Endothelial cell of umbilical vein (primary cell): Measurements from ENCODE around the gene PDE7B. TPM values are rescaled to one million over a fixed set of nuclear protein-coding genes. Genes with fewer than 3 reads are reported as not detected.

Experiments used
- BruUV-seq: library from RNA; stranded (reverse); fragments of 400-500 nt; replicated peaks from 2 replicates; lab custom pipeline; 2021; lab: Mats Ljungman, UMichigan
- CTCF ChIA-PET: fragments of 300-600, 350-600 bp; sonication (Branson Sonifier 250); formaldehyde crosslinking; loops from one replicate; lab custom pipeline; 2021; ENCODE audit warnings: antibody characterized with exemption, inconsistent platforms; lab: Charles Lee
- POLR2A ChIA-PET: fragments of 300-600, 350-600 bp; sonication (Branson Sonifier 250); formaldehyde crosslinking; loops from one replicate; lab custom pipeline; 2021; ENCODE audit warnings: antibody characterized with exemption, inconsistent platforms; lab: Charles Lee
- DNase-seq: peaks from one replicate; pipeline ENCODE4 v3.0.0-alpha.2; 2011; ENCODE audit warnings: low read depth, low spot score
- FAIRE-seq: peaks from 2 replicates; lab custom pipeline; 2011; peaks lifted over from hg19 to GRCh38; lab: Jason Lieb, UNC
- H2AFZ ChIP-seq: 2 replicates; pipeline ENCODE4 v1.6.0; 2012; ENCODE audit warnings: low read depth, low read length, control low read depth, inconsistent platforms
- H3K27ac ChIP-seq: 2 replicates; pipeline ENCODE4 v1.5.1; 2011; ENCODE audit warnings: low read depth, mild to moderate bottlenecking, control low read depth, low read length, moderate library complexity; ENCODE audit not compliant: insufficient read depth
- H3K27me3 ChIP-seq, 2 experiments: 2 replicates each; pipeline versions ENCODE4 v1.6.0 to v1.6.1; 2011; ENCODE audit warnings: low read length in 2 of 2, mixed read lengths in 1 of 2; ENCODE audit not compliant: control insufficient read depth in 2 of 2, insufficient read depth in 2 of 2
- H3K36me3 ChIP-seq, 2 experiments: 2 replicates in 1 of 2; 3 replicates in 1 of 2; pipeline ENCODE4 v1.5.1; 2011; ENCODE audit warnings: low read length in 2 of 2, mild to moderate bottlenecking in 1 of 2, moderate library complexity in 1 of 2; ENCODE audit not compliant: control insufficient read depth in 2 of 2, insufficient read depth in 2 of 2; ENCODE audit errors: extremely low read depth in 1 of 2
- H3K4me1 ChIP-seq: 3 replicates; pipeline ENCODE4 v1.5.1; 2011; ENCODE audit warnings: mild to moderate bottlenecking, low read length; ENCODE audit not compliant: control insufficient read depth, insufficient read depth; ENCODE audit errors: extremely low read depth
- H3K4me2 ChIP-seq: 2 replicates; pipeline ENCODE4 v1.6.1; 2011; ENCODE audit warnings: low read length, control low read depth, mixed read lengths; ENCODE audit not compliant: insufficient read depth
- H3K4me3 ChIP-seq, 3 experiments: fragments of 200-600 bp in 1 of 3; sonication (generic), shearing (Covaris generic) in 1 of 3; replicated peaks in 1 of 3; 2 replicates each; pipeline ENCODE4 v1.5.1; 2011 to 2016; ENCODE audit warnings: control low read depth in 3 of 3, low read length in 3 of 3, mild to moderate bottlenecking in 2 of 3, inconsistent platforms in 1 of 3, low read depth in 1 of 3, moderate library complexity in 1 of 3; ENCODE audit not compliant: insufficient read depth in 1 of 3
- H3K79me2 ChIP-seq: 2 replicates; pipeline ENCODE4 v1.6.0; 2012; ENCODE audit warnings: low read length, inconsistent platforms; ENCODE audit not compliant: control insufficient read depth, insufficient read depth
- H3K9ac ChIP-seq: replicated peaks from 2 replicates; pipeline ENCODE3; 2011; ENCODE audit warnings: low read length, control low read depth; ENCODE audit not compliant: insufficient read depth; ENCODE audit errors: extremely low read depth
- H3K9me1 ChIP-seq: replicated peaks from 3 replicates; pipeline ENCODE4 v1.6.0; 2011; ENCODE audit warnings: mild to moderate bottlenecking, low read length; ENCODE audit not compliant: control insufficient read depth, insufficient read depth; ENCODE audit errors: extremely low read depth
- H3K9me3 ChIP-seq: replicated peaks from 2 replicates; pipeline ENCODE4 v1.5.1; 2012; ENCODE audit warnings: low read length, inconsistent platforms; ENCODE audit not compliant: control insufficient read depth, insufficient read depth
- H4K20me1 ChIP-seq: replicated peaks from 2 replicates; pipeline ENCODE3; 2011; ENCODE audit warnings: mild to moderate bottlenecking, low read length; ENCODE audit not compliant: control insufficient read depth, insufficient read depth; ENCODE audit errors: extremely low read depth
- CTCF ChIP-seq, 2 donors: IDR thresholded peaks; 1 replicate in 1 of 2; 2 replicates in 1 of 2; pipeline ENCODE4 v1.5.1; 2011; ENCODE audit warnings: low read length in 2 of 2, mild to moderate bottlenecking in 2 of 2, moderate library complexity in 2 of 2, control low read depth in 1 of 2, inconsistent platforms in 1 of 2, low read depth in 1 of 2; ENCODE audit not compliant: insufficient read depth in 1 of 2; ENCODE audit errors: extremely low read depth in 1 of 2
- EZH2 ChIP-seq: IDR thresholded peaks from 2 replicates; pipeline ENCODE4 v1.6.1; 2012; ENCODE audit warnings: borderline replicate concordance, low read depth, mild to moderate bottlenecking, moderate library complexity, low read length, inconsistent platforms; ENCODE audit not compliant: severe bottlenecking
- FOS ChIP-seq: IDR thresholded peaks from 2 replicates; pipeline ENCODE4 v1.6.1; 2011; ENCODE audit warnings: mild to moderate bottlenecking, low read length, moderate library complexity, borderline replicate concordance; ENCODE audit not compliant: insufficient read depth
- GATA2 ChIP-seq: IDR thresholded peaks from 2 replicates; pipeline ENCODE4 v1.7.0; 2011; ENCODE audit warnings: low read depth, mild to moderate bottlenecking, moderate library complexity, mixed read lengths, low read length; ENCODE audit not compliant: insufficient read length, insufficient read depth
- MAX ChIP-seq: IDR thresholded peaks from 2 replicates; pipeline ENCODE4 v1.6.1; 2011; ENCODE audit not compliant: insufficient read depth, insufficient read length
- MYC ChIP-seq: IDR thresholded peaks from one replicate; pipeline ENCODE4 v1.6.1; 2011; ENCODE audit warnings: mild to moderate bottlenecking, low read depth, low read length
- POLR2A ChIP-seq: IDR thresholded peaks from 2 replicates; pipeline ENCODE4 v1.6.1; 2012; ENCODE audit warnings: low read depth, mild to moderate bottlenecking, control low read depth, low read length
- POLR2AphosphoS5 ChIP-seq: IDR thresholded peaks from 2 replicates; pipeline ENCODE4 v1.6.1; 2012; ENCODE audit warnings: low read depth, mild to moderate bottlenecking, control low read depth, low read length, moderate library complexity; ENCODE audit not compliant: insufficient read depth
- dilution Hi-C: fragments of 300-500 bp; cut with MboI; formaldehyde crosslinking; loops from one replicate; pipeline ENCODE4 v1.15.0; 2019; ENCODE audit warnings: low sequenced_read_pairs; ENCODE audit not compliant: extremely low pct_ligation_motif_present
- intact Hi-C: fragments of 100-400 bp; cut with micrococcal nuclease; formaldehyde crosslinking; loops from one replicate; pipeline ENCODE4 v1.10.0; 2022
- polyA plus RNA-seq, 4 experiments: library from polyadenylated mRNA; depleted of rRNA in 3 of 4; stranded (reverse) in 3 of 4; unstranded in 1 of 4; fragments of >200 nt; gene quantifications; 2 replicates each; pipeline versions ENCODE4 v1.2.1 to v1.2.3, GENCODE V29; 2011 to 2012; ENCODE audit warnings: missing spikeins in 1 of 4
- total RNA-seq: library from RNA; stranded (reverse); gene quantifications from 2 replicates; pipeline ENCODE4 v1.2.3, GENCODE V29; 2021

PDE7B gene
- total and polyA plus RNA-seq, 2 donors (not counting 3 experiments of a cell fraction or from before 2014, with no cell fraction given), result 20.6 to 25.1 TPM

GRCh38 chr6:136011475-136011874, 160.0 kb downstream of the PDE7B start:
- DNase-seq (no peak), FAIRE-seq (no peak)
- H3K4me3 ChIP-seq, result no peak overlapping the region
- no TSS peak for BruUV-seq
- no peak for TF ChIP-seq GATA2
- no peak for TF ChIP-seq POLR2A
- TF ChIP-seq FOS, result no peak
- no peak for TF ChIP-seq MYC
- no peak for TF ChIP-seq MAX
- no peak for TF ChIP-seq EZH2
- TF ChIP-seq CTCF (IDR thresholded peaks at IDR 0.05; ENCODE audit: extremely low read depth in 1 of 2, insufficient read depth in 1 of 2, low read depth in 1 of 2, low read length in 2 of 2), result no peak
- no peak for TF ChIP-seq POLR2AphosphoS5
- intact Hi-C loops, result no loop called here
- H3K9ac ChIP-seq, result no peak overlapping the region
- no peaks in the 10 kb centered on the region for H4K20me1 ChIP-seq
- no peak overlapping the region for H3K27ac ChIP-seq
- no peak overlapping the region for H3K4me2 ChIP-seq
- no peaks in the 10 kb centered on the region for H3K9me1 ChIP-seq
- no peak overlapping the region for H2AFZ ChIP-seq
- dilution Hi-C loops, result no loop called here
- H3K27me3 ChIP-seq, result no peaks in the 10 kb centered on the region
- CTCF ChIA-PET, result interaction anchor here (1.8 to 3.3 kb wide), 3 partner anchors 11 to 21 kb away, joined by 7 to 9 read pairs (median 9); no protein-coding TSS in a partner anchor
- peaks cover 11% of the 10 kb centered on the region for H3K4me1 ChIP-seq
- no peaks in the 10 kb centered on the region for H3K9me3 ChIP-seq
- no peaks in the 10 kb centered on the region for H3K36me3 ChIP-seq
- H3K79me2 ChIP-seq, result no peaks in the 10 kb centered on the region
- POLR2A ChIA-PET, result no interaction called here
